Cardiac muscle cell (in vitro differentiated cells and primary cell): ENCODE results near the gene PPFIBP2. TPM values are rescaled to one million over a fixed set of nuclear protein-coding genes. Genes with fewer than 3 reads are reported as not detected.

Experiments used
- DNase-seq, 2 donors: peaks; one replicate each; pipeline versions ENCODE4 v3.0.0 to v3.0.0-alpha.2; 2010 to 2017; ENCODE audit warnings: low read depth in 1 of 2, low spot score in 1 of 2
- H3K27ac ChIP-seq: fragments of 200-600 bp; sonication (generic); 2 replicates; pipeline ENCODE4 v1.5.1; 2016
- H3K27me3 ChIP-seq: fragments of 200-600 bp; sonication (generic); 2 replicates; pipeline ENCODE4 v1.6.0; 2016; ENCODE audit warnings: control low read depth
- H3K36me3 ChIP-seq: fragments of 200-600 bp; sonication (generic); 2 replicates; pipeline ENCODE4 v1.5.1; 2016; ENCODE audit warnings: control low read depth
- H3K4me1 ChIP-seq: fragments of 200-600 bp; sonication (generic); 2 replicates; pipeline ENCODE4 v1.8.1; 2017; ENCODE audit warnings: low read depth, mild to moderate bottlenecking, mixed run types
- H3K4me3 ChIP-seq: fragments of 200-600 bp; sonication (generic); 2 replicates; pipeline ENCODE4 v1.5.1; 2016; ENCODE audit warnings: mild to moderate bottlenecking
- H3K9me3 ChIP-seq: fragments of 200-600 bp; sonication (generic); 2 replicates; pipeline ENCODE4 v1.5.1; 2017; ENCODE audit warnings: low read depth, mild to moderate bottlenecking, control low read depth
- CTCF ChIP-seq: IDR thresholded peaks from 2 replicates; pipeline ENCODE4 v1.5.1; 2012; ENCODE audit warnings: low read depth, mild to moderate bottlenecking, low read length
- polyA plus RNA-seq: library from polyadenylated mRNA; unstranded; fragments of >200 nt; fragmentation: Nextera tagmentation; extraction: Ambion mirVana; gene quantifications from 2 replicates; pipeline ENCODE4 v1.2.1, GENCODE V29; 2016
- total RNA-seq: library from RNA; depleted of rRNA; stranded (reverse); fragments of >200 nt; gene quantifications from 2 replicates; pipeline ENCODE4 v1.2.3, GENCODE V29; 2016

PPFIBP2 gene
- total and polyA plus RNA-seq, 2 experiments from 2014 or later = 8.0 to 13.2 TPM

GRCh38 chr11:7538466-7539454, 25.0 kb downstream of the PPFIBP2 start:
- Histone ChIP-seq H3K36me3 (no peaks in the 10 kb centered on the region), H3K9me3 (no peaks in the 10 kb centered on the region), H3K4me1 (no peaks in the 10 kb centered on the region), H3K27me3 (no peaks in the 10 kb centered on the region), H3K4me3 (no peak overlapping the region), H3K27ac (no peak overlapping the region)
- no peak for TF ChIP-seq CTCF
- no peak for DNase-seq

GRCh38 chr11:7540830-7541555, 27.2 kb downstream of the PPFIBP2 start:
- Histone ChIP-seq H3K9me3 (no peaks in the 10 kb centered on the region), H3K27ac (no peak overlapping the region), H3K4me1 (no peaks in the 10 kb centered on the region), H3K36me3 (no peaks in the 10 kb centered on the region), H3K27me3 (no peaks in the 10 kb centered on the region), H3K4me3 (no peak overlapping the region)
- DNase-seq = no peak
- no peak for TF ChIP-seq CTCF

GRCh38 chr11:7543302-7543701, 29.5 kb downstream of the PPFIBP2 start:
- no peak for TF ChIP-seq CTCF

GRCh38 chr11:7544021-7544420, 30.2 kb downstream of the PPFIBP2 start:
- Histone ChIP-seq H3K9me3 (no peaks in the 10 kb centered on the region), H3K27me3 (no peaks in the 10 kb centered on the region), H3K4me1 (no peaks in the 10 kb centered on the region), H3K36me3 (no peaks in the 10 kb centered on the region), H3K4me3 (no peak overlapping the region), H3K27ac (no peak overlapping the region)
- TF ChIP-seq CTCF = no peak
- no peak for DNase-seq

More at GRCh38 chr11:7543302-7543701, 29.5 kb downstream of the PPFIBP2 start:
- Histone ChIP-seq H3K9me3 (no peaks in the 10 kb centered on the region), H3K27ac (no peak overlapping the region), H3K4me3 (no peak overlapping the region), H3K27me3 (no peaks in the 10 kb centered on the region), H3K36me3 (no peaks in the 10 kb centered on the region), H3K4me1 (no peaks in the 10 kb centered on the region)
- no peak for DNase-seq

GRCh38 chr11:7545611-7546010, 31.8 kb downstream of the PPFIBP2 start:
- Histone ChIP-seq H3K4me3 (no peak overlapping the region), H3K27me3 (no peaks in the 10 kb centered on the region), H3K27ac (no peak overlapping the region), H3K9me3 (no peaks in the 10 kb centered on the region), H3K4me1 (no peaks in the 10 kb centered on the region), H3K36me3 (no peaks in the 10 kb centered on the region)
- no peak for DNase-seq
- TF ChIP-seq CTCF = no peak
